ENCODE data around the gene PRSS33. TPM values are rescaled to one million over a fixed set of nuclear protein-coding genes. Genes with fewer than 3 reads are reported as not detected.

Gene PRSS33
- total RNA-seq, 4 donors from 2014 or later = not detected

DNA sequence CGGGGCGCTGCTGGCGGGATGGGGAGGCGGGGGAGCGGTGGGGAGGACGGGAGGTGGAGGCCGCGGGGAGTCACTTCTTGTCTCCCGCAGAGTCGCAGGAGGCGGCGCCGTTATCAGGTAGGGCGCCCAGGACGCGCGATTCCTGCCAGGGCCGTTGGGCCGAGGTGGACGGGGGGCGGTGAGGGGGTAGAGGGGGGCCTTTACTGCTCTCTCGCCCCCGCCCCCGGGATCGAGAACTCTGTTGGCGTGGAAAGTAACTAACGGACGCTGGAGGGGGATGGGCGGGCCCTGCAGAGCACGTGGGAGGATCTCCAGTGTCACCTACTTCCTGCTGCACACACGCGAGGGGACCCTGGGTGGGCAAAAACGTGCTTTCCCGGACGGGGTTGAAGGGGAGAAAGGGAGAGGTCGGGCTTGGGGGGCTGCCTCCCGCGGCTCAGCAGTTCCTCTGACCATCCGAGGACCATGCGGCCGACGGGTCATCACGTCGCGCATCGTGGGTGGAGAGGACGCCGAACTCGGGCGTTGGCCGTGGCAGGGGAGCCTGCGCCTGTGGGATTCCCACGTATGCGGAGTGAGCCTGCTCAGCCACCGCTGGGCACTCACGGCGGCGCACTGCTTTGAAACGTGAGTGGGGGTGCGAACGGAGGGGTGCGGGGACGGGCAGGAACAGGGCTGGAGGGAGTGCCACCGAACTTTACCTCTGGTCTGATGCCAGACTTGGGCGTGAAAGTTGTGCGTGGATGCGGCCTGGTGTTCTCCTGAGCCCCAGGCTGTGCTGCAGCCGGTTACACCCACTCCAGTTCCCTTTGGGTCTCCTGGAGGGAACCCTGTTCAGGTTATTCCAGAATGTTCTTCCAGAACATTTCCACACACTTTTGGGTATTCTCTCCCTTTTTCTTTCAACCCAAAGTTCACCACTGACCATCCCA lies 30.2 kb upstream of the PRSS33 start:
- no peaks in the 10 kb centered on the region for H3K36me3 ChIP-seq
- DNase-seq = peak; percentile 6
- peaks cover 0 to 4% (median 0%) of the 10 kb centered on the region in 4 donors for H3K4me1 ChIP-seq
- intact Hi-C loops (cut with DNase I; ENCODE audit: low total_unique reads) = no loop called here
- peak overlapping the region in 1 of 4 donors; percentile 1 for H3K4me3 ChIP-seq
- WGBS, 2 donors (ENCODE audit: low coverage in 1 of 2) = 60 to 89% methylated on average over 1 to 68 of the region's 68 CpGs
- no peak for TF ChIP-seq EP300 (IDR thresholded peaks at IDR 0.05; ENCODE audit: low read depth)
- TF ChIP-seq POLR2AphosphoS5 (IDR thresholded peaks at IDR 0.05) = no peak
- no peak for TF ChIP-seq POLR2A (IDR thresholded peaks at IDR 0.05)
- TF ChIP-seq, protein P1, sequence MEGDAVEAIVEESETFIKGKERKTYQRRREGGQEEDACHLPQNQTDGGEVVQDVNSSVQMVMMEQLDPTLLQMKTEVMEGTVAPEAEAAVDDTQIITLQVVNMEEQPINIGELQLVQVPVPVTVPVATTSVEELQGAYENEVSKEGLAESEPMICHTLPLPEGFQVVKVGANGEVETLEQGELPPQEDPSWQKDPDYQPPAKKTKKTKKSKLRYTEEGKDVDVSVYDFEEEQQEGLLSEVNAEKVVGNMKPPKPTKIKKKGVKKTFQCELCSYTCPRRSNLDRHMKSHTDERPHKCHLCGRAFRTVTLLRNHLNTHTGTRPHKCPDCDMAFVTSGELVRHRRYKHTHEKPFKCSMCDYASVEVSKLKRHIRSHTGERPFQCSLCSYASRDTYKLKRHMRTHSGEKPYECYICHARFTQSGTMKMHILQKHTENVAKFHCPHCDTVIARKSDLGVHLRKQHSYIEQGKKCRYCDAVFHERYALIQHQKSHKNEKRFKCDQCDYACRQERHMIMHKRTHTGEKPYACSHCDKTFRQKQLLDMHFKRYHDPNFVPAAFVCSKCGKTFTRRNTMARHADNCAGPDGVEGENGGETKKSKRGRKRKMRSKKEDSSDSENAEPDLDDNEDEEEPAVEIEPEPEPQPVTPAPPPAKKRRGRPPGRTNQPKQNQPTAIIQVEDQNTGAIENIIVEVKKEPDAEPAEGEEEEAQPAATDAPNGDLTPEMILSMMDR (IDR thresholded peaks at IDR 0.05) = no peak
- peaks cover 11% of the 10 kb centered on the region for H3K27me3 ChIP-seq
- in situ Hi-C loops (cut with MboI; ENCODE audit: low pct_ligation_motif_present in 1 of 4, low pct_unique_long_range_greater_than_20kb in 1 of 4, low sequenced_read_pairs in 3 of 4) = no loop called here
- H3K9me3 ChIP-seq = no peaks in the 10 kb centered on the region
- no peak overlapping the region for H3K27ac ChIP-seq

DNA sequence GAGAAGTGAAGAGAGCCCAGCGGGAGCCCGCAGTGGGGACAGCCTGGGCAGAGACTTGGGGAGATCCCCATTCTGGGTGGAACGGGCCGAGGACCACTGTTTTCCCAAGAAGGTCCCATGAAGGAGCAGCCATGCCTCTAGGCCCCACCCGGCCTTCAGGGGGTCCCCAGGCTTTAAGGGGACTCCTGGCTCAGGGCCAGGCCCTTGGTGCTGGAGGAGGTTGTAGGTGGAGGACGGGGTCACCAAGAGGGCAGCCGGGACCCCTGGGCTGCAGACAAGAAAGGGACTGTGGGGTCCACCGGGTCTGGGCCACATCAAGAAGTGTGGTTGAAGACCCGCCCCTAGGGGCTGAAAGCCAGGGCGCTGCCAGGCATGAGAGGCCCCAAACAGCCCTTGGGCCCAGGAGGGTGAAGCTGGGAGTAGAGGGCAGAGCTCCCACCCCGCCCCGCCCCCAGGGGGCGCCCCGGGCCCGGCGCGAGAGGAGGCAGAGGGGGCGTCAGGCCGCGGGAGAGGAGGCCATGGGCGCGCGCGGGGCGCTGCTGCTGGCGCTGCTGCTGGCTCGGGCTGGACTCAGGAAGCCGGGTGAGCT lies 29.5 kb upstream of the PRSS33 start, which contains the start of gene PRSS21:
Gene PRSS21 (plus strand): TSS at position 487 of the 589 bp plus-strand sequence. CDS start 32 bp downstream, at position 519.
- Histone ChIP-seq H3K27ac (no peak within 1 kb of the TSS), H3K9me3 (no peaks in the 10 kb centered on the region), H3K36me3 (no peaks in the 10 kb centered on the region), H3K4me1 (peaks cover 0 to 4% (median 0%) of the 10 kb centered on the region in 4 donors), H3K4me3 (peak within 1 kb of the TSS in 1 of 4 donors; percentile 1), H3K27me3 (peaks cover 11% of the 10 kb centered on the region)
- intact Hi-C loops (cut with DNase I; ENCODE audit: low total_unique reads) (no loop called here), in situ Hi-C loops (cut with MboI; ENCODE audit: low pct_ligation_motif_present in 1 of 4, low pct_unique_long_range_greater_than_20kb in 1 of 4, low sequenced_read_pairs in 3 of 4) (no loop called here)
- DNase-seq = peak; percentile 8
- no peak for TF ChIP-seq EP300 (IDR thresholded peaks at IDR 0.05; ENCODE audit: low read depth)
- no peak for TF ChIP-seq POLR2AphosphoS5 (IDR thresholded peaks at IDR 0.05)
- TF ChIP-seq, protein P1 (IDR thresholded peaks at IDR 0.05) = peak in 1 of 5 experiments; percentile 9
- 79 to 82% methylated on average over 2 to 28 of the region's 28 CpGs for WGBS, 2 donors (ENCODE audit: low coverage in 1 of 2)

DNA sequence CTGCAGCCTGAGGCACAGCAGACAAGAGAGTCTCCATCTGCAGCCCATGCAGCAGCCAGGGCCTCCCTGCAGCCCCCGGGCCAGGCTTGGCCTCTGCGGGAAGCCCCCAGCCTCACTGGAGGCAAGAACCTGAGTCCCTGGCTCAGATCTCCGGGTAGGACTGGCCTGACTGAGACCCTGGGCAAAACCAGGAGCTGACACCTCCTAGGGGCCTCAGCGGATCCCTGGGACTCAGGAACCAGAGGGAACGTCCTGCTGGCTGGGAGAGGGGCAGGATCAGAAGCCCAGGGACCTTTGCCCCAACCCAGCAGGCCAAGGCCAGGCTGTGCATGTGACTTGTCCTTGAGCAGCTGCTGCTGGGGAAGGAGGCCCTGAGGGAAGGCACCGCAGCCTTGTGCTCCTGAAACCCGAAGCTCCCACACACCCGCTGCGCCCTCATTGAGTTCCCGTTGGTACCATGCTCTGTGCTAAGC lies 28.0 kb upstream of the PRSS33 start:
- intact Hi-C loops (cut with DNase I; ENCODE audit: low total_unique reads) = no loop called here
- H3K4me3 ChIP-seq = no peak overlapping the region
- H3K4me1 ChIP-seq = peaks cover 0 to 4% (median 0%) of the 10 kb centered on the region in 4 donors
- WGBS, 2 donors (ENCODE audit: low coverage in 1 of 2) = 88% methylated on average over 8 of the region's 10 CpGs; no CpG with 5 or more reads in 1 of the 2 donors
- peaks cover 23% of the 10 kb centered on the region for H3K27me3 ChIP-seq
- no peak overlapping the region for H3K27ac ChIP-seq
- TF ChIP-seq POLR2AphosphoS5 (IDR thresholded peaks at IDR 0.05) = no peak
- no peak for TF ChIP-seq POLR2A (IDR thresholded peaks at IDR 0.05)
- no peak for TF ChIP-seq EP300 (IDR thresholded peaks at IDR 0.05; ENCODE audit: low read depth)
- TF ChIP-seq, protein P1 (IDR thresholded peaks at IDR 0.05) = no peak
- peak; percentile 6 for DNase-seq
- in situ Hi-C loops (cut with MboI; ENCODE audit: low pct_ligation_motif_present in 1 of 4, low pct_unique_long_range_greater_than_20kb in 1 of 4, low sequenced_read_pairs in 3 of 4) = no loop called here
- no peaks in the 10 kb centered on the region for H3K9me3 ChIP-seq
- H3K36me3 ChIP-seq = no peaks in the 10 kb centered on the region
